ENCODE results near the gene FBXL16. TPM values are rescaled to one million over a fixed set of nuclear protein-coding genes. Genes with fewer than 3 reads are reported as not detected.
A peak's percentile ranks its signal among the peaks of the same experiment; 100 is the strongest.

The FBXL16 gene
- total and polyA plus RNA-seq, 9 of the 15 experiments (the other 6 are each of a cell fraction or from before 2014, with no cell fraction given) = 0.21 to 8.2 (median 1.7) TPM

GRCh38 chr16:740764-741505 lies 35.3 kb upstream of the FBXL16 start, which contains the start of gene CIAO3 (continued):
- TF ChIP-seq RERE (CRISPR knock-in tag; IDR thresholded peaks at IDR 0.05; ENCODE audit: borderline replicate concordance) = no peak
- peak; percentile 89 for TF ChIP-seq ATF1 (CRISPR knock-in tag; IDR thresholded peaks at IDR 0.05)
- peak; percentile 95 for TF ChIP-seq ATF1 (tag; IDR thresholded peaks at IDR 0.05)
- no peak for TF ChIP-seq CBX2 (IDR thresholded peaks at IDR 0.05; ENCODE audit: insufficient read depth, low read length, poor library complexity, severe bottlenecking)
- TF ChIP-seq MED1 (CRISPR knock-in tag; IDR thresholded peaks at IDR 0.05; ENCODE audit: borderline replicate concordance) = no peak
- TF ChIP-seq NFIX (CRISPR knock-in tag; IDR thresholded peaks at IDR 0.05; ENCODE audit: low read depth) = no peak
- TF ChIP-seq ATF7 (IDR thresholded peaks at IDR 0.05) = peak; percentile 98
- no peak for TF ChIP-seq IFI16 (CRISPR knock-in tag; IDR thresholded peaks at IDR 0.05)
- TF ChIP-seq SUPT5H (IDR thresholded peaks at IDR 0.05) = peak; percentile 65
- TF ChIP-seq MAZ (CRISPR knock-in tag; conservative IDR thresholded peaks at IDR 0.05 in 1 of 2, IDR thresholded peaks at IDR 0.05 in 1 of 2) = peak; percentile 83 to 90
- peak; percentile 72 for TF ChIP-seq TBP (optimal IDR thresholded peaks at IDR 0.05; ENCODE audit: low read depth, low read length)
- TF ChIP-seq HMG20A (CRISPR knock-in tag; conservative IDR thresholded peaks at IDR 0.05) = no peak
- no peak for TF ChIP-seq ZC3H4 (CRISPR knock-in tag; IDR thresholded peaks at IDR 0.05; ENCODE audit: borderline replicate concordance)
- TF ChIP-seq BCLAF1 (IDR thresholded peaks at IDR 0.05; ENCODE audit: borderline replicate concordance in 1 of 2, control insufficient read depth in 1 of 2, low read depth in 2 of 2, low read length in 1 of 2) = no peak
- TF ChIP-seq ZNF77 (CRISPR knock-in tag; IDR thresholded peaks at IDR 0.05) = no peak
- no peak for TF ChIP-seq TEAD4 (IDR thresholded peaks at IDR 0.05; ENCODE audit: low read length)
- TF ChIP-seq TEAD4 (CRISPR knock-in tag; IDR thresholded peaks at IDR 0.05; ENCODE audit: borderline replicate concordance) = no peak
- no peak for TF ChIP-seq ZNF764 (CRISPR knock-in tag; IDR thresholded peaks at IDR 0.05; ENCODE audit: low read depth)
- TF ChIP-seq PHB (CRISPR knock-in tag; IDR thresholded peaks at IDR 0.05) = 0 out of 2 replicates have a peak, but pooled peaks have one; percentile 44
- 0 out of 2 replicates have a peak, but pooled peaks have one; percentile 88 for TF ChIP-seq FOXP1 (CRISPR knock-in tag; IDR thresholded peaks at IDR 0.05)
- TF ChIP-seq SRSF3 (IDR thresholded peaks at IDR 0.05; ENCODE audit: insufficient read depth, low read length) = no peak
- TF ChIP-seq RFX1 (IDR thresholded peaks at IDR 0.05) = no peak

Measured in K562 (cell line).